HG02610 (cell line): ENCODE measurements around the gene HPS4.
"Not testable (repeated sequence)": the region's sequence is repeated elsewhere in the genome, so short reads cannot be mapped to it uniquely, and the experiment has no call there.

Experiments
- ATAC-seq: cut with Tn5 transposase; IDR thresholded peaks from one replicate; pipeline ENCODE4 v1.9.1; 2021; ENCODE audit warnings: mild to moderate bottlenecking, moderate library complexity; ENCODE audit not compliant: unreplicated experiment

HPS4 gene

GRCh38 chr22:26444777-26445176 lies 38.8 kb downstream of the HPS4 start:
- ATAC-seq, result no peak

DNA sequence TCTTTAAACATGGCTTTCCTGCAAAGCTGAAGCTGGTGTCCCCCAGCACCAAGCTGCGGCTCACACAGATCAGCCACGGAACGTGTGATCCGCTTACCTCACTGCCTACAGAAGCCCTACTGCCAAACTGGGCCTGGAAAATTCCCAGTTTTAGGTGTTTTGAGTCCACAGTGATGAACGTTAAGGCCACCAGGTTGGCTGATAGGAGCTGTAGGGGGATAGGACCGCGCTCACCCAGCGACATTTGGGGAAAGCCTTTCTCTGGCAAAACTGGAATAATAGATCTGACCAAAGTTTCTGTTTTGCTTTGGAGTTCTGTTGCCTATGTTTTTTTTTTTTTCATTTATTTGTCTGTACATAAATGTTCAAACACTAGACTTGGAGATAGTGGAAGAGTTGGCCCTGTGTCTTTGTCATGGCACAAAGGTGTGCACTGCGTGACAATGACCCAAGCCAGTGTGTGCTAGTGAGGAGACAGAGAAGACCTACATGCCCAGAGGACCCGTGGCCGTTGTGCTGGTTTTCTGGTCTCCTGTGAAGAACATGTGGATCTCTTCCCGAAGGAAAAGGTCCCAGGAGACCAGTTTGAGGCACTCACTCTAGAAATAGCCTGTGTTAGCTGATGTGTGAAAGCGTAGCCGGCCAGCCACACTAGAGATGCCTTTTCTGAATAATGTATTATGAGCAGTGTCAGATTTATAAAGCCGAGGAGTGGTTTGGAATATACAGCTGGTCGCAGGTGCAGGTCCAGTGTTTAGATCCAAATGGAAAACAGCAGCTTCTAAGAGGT lies 39.5 kb downstream of the HPS4 start:
- no peak for ATAC-seq

- ATAC-seq, result no peak
Observed at GRCh38 chr22:26442086-26442756, 41.4 kb downstream of the HPS4 start.

DNA sequence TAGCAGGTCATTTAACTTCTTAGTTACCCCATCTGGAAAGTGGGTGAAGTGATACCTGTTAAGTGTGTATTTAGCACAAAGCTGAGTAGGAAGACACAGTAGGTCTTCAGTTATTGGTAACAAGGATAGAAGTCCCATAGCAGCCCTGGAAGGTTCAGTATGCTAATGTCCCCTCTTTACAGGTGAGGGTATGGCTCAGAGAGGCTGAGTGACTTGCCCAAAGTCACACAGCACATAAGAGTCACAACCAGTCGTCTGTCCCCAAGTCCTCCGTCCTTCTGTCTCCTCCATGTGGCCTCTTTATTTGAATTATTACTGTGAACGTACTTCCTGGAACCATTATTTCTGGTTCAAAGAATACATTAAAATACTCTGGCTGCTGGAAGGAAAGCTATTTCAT lies 44.0 kb downstream of the HPS4 start:
- ATAC-seq, result no peak

DNA sequence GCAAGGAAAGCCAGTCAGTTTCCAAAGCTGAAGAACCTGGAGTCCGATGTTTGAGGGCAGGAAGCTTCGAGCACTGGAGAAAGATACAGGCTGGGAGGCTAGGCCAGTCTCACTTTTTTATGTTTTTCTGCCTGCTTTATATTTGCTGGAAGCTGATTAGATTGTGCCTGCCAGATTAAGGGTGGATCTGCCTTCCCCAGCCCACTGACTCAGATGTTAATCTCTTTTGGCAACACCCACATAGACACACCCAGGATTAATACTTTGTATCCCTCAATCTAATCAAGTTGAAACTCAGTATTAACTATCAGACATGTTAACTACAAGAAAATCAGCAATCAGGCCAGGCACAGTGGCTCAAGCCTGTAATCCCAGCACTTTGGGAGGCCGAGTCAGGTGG lies 44.8 kb downstream of the HPS4 start:
- ATAC-seq, result not testable (repeated sequence)

- ATAC-seq, result no peak
Observed at GRCh38 chr22:26437694-26438392, 45.7 kb downstream of the HPS4 start.

DNA sequence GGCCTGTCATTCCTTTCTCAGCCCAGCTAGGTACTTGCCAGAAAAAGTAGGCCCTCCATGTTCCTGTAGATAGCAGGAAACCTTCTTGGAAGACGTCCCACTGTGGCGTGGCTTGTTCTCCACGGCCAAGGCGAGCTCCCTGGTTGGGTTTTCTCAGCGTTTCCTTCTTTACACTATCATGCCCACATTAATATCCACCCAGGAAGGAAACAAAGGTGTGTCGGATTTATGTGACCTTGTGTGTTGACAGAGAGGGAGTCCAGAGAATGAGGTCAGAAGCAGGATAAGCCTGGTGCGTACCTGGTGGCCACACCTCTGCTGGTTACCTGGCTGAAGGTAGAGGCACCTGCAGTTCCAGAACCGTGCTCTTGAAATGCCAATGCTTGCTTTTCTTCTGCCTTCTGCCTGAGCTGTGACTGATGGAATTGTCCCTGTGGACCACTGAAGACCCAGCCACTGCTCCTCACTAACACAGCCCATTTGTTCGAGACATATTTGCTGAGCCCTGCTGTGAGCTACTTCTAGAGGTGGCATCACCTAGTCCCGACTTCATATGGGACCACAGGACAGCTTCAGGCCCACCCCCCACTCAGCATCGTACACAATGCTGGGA lies 46.6 kb downstream of the HPS4 start:
- ATAC-seq, result no peak

DNA sequence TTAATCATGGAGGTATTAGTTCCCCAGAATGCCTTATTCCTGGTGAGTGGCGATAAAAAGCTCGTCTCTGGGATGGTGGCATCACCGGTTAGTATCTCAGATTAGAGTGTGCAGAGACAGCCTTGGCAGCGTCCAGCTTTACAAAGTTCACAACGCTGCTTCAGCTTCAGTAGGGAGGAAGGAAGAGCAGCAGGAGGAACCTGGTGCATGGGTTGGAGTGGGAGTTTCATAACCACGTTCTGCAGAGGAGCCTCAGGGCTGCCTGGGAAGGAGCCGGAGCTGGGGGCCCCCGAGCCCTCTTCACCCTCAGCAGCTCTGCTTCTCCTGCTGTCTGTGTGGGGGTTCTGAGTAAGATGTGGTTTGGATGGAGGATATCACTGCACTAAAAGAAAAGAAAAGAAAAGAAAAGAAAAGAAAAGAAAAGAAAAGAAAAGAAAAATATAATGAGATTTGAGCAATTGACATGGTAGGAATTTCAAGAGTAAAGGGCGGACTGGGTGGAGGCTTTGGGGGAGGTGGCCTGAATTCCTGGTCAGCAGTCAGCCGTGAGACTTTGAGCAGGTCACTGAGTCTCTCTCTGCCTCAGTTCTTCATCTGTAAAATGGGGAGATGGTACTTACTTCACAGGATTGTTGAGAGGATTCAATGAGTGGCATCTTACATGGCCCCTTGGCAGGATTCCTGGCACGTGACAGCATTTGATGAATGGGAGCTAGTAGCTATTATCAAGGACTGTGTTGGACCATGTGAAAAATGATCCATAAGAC lies 48.1 kb downstream of the HPS4 start:
- ATAC-seq, result no peak

GRCh38 chr22:26433805-26434204 lies 49.8 kb downstream of the HPS4 start:
- ATAC-seq, result no peak

- no peak for ATAC-seq
Observed at GRCh38 chr22:26432619-26433311, 50.8 kb downstream of the HPS4 start.

- no peak for ATAC-seq
Observed at GRCh38 chr22:26431261-26431995, 52.2 kb downstream of the HPS4 start.

GRCh38 chr22:26430600-26430999 lies 53.0 kb downstream of the HPS4 start:
- ATAC-seq, result no peak

- peak; percentile 8 for ATAC-seq
Observed at GRCh38 chr22:26429458-26430286, 53.9 kb downstream of the HPS4 start.

DNA sequence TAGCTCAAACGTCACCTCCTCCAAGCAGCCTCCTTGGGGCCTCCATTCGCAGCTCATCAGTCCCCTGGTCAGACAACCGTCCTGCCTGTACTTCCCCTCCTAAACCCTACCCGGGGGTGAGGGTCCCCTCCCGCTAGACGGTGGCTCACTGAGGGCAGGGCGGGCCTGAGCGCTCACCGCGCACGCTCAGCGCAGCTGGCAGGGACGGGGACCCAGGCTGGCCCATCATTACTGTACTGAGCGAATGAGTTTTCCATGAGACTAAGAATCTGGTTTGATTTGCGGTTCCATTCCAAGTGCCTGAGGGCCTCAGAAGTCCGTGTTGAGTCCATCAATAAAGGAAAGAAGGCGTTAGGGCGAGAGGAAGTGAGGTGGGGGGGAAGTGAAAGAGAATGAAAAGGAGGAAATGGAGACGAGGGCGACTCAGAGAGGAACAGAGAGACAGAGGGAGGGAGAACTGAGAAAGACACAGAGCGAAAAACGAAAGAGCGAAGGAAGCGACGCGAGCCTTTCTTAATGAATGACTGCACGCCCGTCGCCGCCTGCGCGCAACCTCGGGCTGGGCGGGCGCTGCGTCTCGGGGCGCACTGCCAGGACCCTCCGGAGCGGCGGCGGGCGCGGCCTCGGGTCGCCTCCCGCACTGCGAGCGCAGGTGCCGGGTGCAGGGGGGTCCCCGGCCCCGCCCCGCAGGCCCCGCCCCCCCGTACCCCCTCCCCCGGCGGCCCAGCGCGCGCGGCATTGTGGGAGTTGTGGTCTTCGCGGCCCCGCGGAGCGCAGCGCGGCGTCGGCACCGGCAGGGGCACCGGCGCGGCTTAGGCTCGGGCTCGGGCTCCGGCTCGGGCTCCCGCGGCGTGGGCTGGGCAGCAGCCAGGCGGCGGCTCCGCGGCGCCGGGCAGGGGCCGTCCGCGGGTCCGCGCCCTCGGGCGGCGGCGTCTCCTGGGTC lies 54.8 kb downstream of the HPS4 start, which contains the start of gene ASPHD2:
Gene ASPHD2, plus strand, starts transcription at position 746 of the 943 bp plus-strand sequence. CDS start 4,356 bp downstream, outside the sequence.
- ATAC-seq, result peak; percentile 62

DNA sequence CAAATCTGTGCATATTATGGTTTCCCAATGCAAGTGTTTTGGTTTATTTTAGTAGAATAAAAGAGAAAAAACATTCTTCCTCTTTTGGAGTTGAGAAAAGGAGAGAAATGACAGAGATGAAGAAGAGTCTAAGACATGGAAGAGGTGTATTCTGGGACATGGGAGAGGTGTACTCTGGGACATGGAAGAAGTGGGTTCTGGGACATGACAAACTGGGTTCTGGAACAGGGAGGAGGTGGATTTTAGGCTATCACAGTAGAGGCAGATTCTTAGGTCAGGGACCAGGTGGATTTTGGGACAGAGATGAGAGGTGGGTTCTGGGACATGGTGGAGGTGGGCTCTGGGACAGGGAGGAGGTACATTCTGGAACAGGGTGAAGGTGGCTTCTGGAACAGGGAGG lies 56.7 kb downstream of the HPS4 start:
- no peak for ATAC-seq

DNA sequence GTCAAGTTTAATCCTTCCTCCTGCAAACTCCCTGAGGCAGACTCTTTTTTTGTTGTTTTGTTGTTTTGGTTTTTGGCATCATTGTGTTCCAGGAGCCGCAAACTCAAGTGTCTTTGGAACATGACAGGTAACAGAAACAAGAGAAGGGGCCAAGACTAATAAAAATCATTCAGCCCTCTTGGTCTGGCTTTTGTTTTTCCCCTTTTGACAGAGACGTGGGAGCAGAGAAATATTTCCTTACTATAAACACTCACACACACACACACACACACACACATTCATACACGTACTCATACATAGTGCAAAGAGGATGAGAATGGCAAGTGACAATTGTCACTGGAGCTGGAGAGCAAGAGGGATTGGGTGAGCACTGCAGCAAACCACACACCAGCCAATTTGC lies 65.0 kb downstream of the HPS4 start:
- no peak for ATAC-seq

DNA sequence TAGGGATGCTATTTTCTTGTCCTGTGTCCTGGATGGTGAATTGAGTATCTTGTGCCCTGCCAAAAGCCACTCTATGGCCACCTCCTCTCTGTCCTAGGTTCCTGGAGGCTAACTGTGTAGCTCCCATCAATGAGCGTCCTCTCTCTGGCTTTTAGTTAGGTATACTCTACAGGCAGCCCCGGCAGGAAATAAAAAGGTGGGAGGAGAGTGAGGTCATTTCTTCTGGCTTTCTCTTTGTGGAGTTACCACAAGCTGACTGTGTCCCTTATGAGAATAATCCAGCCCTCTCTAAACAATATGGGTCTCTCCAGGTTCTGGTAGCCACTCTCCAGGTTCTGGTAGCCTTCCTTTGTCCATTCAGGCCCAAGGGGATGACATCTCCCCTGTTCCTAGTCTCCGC lies 66.2 kb downstream of the HPS4 start:
- no peak for ATAC-seq
